ENCODE measurements around the gene ERC2.

ERC2 gene

DNA sequence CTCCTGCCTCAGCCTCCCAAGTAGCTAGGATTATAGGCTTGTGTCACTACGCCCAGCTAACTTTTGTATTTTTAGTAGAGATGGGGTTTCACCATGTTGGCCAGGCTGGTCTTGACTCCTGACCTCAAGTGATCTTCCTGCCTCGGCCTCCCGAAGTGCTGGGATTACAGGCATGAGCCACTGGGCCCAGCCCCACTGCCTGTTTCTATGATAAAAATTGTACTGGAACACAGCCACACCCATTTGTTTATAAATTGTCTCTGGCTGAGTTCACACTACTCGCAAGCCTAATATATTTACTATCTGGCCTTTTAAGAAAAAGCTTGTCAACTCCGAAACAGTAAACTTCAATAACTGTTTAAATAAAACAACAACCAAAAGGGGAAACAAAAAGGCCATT, 671.7 kb downstream of the ERC2 start:
- no peak for DNase-seq (ENCODE audit: low read depth)
- no peak overlapping the region for H3K4me3 ChIP-seq (ENCODE audit: low read depth, low read length)
- TF ChIP-seq, protein P1, sequence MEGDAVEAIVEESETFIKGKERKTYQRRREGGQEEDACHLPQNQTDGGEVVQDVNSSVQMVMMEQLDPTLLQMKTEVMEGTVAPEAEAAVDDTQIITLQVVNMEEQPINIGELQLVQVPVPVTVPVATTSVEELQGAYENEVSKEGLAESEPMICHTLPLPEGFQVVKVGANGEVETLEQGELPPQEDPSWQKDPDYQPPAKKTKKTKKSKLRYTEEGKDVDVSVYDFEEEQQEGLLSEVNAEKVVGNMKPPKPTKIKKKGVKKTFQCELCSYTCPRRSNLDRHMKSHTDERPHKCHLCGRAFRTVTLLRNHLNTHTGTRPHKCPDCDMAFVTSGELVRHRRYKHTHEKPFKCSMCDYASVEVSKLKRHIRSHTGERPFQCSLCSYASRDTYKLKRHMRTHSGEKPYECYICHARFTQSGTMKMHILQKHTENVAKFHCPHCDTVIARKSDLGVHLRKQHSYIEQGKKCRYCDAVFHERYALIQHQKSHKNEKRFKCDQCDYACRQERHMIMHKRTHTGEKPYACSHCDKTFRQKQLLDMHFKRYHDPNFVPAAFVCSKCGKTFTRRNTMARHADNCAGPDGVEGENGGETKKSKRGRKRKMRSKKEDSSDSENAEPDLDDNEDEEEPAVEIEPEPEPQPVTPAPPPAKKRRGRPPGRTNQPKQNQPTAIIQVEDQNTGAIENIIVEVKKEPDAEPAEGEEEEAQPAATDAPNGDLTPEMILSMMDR (IDR thresholded peaks at IDR 0.05; ENCODE audit: control insufficient read depth, extremely low read depth, insufficient read depth), result no peak

DNA sequence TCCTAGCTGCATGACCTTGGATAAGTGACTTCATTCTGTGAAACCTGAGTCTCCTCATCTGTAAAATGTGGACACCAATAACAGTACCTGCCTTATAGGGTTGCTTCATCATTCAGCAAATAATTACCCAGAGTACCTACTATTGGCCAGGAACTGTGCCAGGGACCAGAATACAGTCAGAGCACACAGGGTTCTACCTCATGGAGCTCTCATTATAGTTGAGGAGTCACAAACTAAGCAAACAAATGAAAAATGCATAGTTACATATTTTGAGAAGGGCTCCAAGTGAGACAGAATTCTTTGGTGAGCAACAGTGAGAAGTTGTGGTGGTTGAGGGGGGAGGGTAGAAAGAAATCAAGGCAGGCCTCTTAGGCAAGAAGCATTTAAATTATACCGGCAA, 672.5 kb downstream of the ERC2 start:
- H3K4me3 ChIP-seq (ENCODE audit: low read depth, low read length), result no peak overlapping the region
- TF ChIP-seq, protein P1 (IDR thresholded peaks at IDR 0.05; ENCODE audit: control insufficient read depth, extremely low read depth, insufficient read depth), result no peak
- DNase-seq (ENCODE audit: low read depth), result no peak

DNA sequence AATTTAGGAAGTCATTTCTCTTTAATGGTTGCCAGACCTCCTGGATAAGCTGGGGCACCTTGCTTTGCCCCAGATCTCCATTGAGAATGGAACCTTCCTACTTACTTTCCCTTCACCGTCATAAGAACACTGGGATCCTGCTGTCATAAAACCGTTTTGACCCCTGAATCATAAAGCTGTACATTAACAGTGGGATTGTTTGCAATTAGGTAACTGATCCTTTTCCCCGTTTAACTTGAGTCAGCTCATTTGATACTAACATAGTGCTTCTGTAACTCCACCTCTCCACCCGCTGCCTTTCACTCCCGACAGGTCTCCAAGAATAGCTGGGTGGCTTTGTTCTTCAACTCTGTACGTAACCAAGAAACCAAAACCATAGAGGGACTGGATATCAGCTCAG, 673.0 kb downstream of the ERC2 start:
- TF ChIP-seq, protein P1 (IDR thresholded peaks at IDR 0.05; ENCODE audit: control insufficient read depth, extremely low read depth, insufficient read depth), result no peak
- no peak for DNase-seq (ENCODE audit: low read depth)
- H3K4me3 ChIP-seq (ENCODE audit: low read depth, low read length), result no peak overlapping the region

DNA sequence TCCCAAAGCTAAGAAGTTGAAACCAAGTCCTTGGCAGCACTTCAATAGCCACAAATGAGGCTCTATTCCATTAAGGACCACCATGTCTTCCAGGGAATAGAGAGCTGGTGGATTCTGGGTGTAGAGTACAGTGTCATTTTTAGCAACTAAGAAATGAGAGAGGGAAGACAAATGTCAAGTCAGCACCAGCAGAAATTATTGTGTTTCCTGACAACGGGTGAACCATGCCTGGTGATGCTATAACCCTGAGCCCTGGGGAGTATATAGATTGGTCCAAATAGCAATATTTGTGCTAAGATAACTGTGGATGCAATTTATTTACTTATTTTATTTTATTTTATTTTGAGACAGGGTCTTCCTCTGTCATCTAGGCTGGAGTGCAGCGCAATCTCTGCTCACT, 675.5 kb downstream of the ERC2 start:
- no peak overlapping the region for H3K4me3 ChIP-seq (ENCODE audit: low read depth, low read length)
- no peak for DNase-seq (ENCODE audit: low read depth)
- TF ChIP-seq, protein P1 (IDR thresholded peaks at IDR 0.05; ENCODE audit: control insufficient read depth, extremely low read depth, insufficient read depth), result no peak

DNA sequence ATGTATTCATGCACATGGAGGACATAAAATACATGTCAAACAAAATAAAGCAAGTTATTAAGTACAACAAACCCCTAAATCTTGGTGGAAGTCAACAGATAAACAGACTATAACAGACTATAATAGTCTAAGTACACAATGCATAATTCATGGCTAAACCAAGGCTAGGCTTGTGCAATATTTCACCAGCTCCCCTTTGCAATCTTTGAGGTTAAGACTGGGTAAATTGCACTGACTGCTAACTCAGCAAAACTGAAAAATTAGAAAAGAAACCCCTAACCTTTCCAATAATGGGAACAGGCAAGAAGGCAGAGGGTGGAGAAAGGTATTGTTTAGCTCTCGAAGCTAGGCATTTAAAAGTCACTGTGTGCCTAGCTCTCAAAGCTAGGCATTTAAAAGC, 676.3 kb downstream of the ERC2 start:
- TF ChIP-seq, protein P1 (IDR thresholded peaks at IDR 0.05; ENCODE audit: control insufficient read depth, extremely low read depth, insufficient read depth), result no peak
- DNase-seq (ENCODE audit: low read depth), result peak; percentile 40

DNA sequence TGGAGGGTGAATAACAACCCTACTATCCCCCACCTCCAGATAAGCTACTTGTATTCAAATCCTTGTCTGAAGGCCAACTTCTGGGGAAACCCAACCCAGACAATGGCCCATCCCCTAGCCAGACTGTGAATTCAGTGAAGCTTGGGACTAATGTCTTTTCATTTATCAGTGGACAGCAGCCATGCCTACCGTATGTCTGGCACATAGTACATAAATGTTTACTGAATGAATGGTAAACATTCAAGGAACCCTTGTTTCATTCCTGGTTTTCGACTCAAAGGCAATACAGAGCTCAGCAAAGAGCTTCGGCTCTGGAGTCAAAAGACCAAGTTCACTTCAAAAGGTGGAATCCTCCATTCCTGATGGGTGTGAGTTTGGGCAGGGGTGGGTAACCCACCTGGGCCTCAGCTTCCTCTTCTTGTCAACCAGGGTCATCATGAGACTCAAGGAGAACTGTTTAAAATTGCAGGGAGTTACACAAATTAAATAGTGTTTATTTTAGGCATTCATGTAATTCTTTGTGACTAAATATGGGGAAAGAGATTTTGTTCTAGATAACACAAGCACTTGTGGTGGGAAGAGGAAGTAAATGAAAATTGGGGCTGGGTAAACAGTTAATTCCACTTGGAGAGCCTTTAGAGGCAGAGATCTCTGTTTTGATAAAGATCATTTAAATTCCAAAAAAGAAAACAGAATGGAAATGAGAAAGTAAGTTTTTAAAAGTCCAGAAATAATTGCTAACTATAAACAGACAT, 677.5 kb downstream of the ERC2 start:
- TF ChIP-seq, protein P1 (IDR thresholded peaks at IDR 0.05; ENCODE audit: control insufficient read depth, extremely low read depth, insufficient read depth), result no peak
- no peak overlapping the region for H3K4me3 ChIP-seq (ENCODE audit: low read depth, low read length)
- peak; percentile 66 for DNase-seq (ENCODE audit: low read depth)

More for the DNA sequence above, 676.3 kb downstream of the ERC2 start:
- H3K4me3 ChIP-seq (ENCODE audit: low read depth, low read length), result no peak overlapping the region

DNA sequence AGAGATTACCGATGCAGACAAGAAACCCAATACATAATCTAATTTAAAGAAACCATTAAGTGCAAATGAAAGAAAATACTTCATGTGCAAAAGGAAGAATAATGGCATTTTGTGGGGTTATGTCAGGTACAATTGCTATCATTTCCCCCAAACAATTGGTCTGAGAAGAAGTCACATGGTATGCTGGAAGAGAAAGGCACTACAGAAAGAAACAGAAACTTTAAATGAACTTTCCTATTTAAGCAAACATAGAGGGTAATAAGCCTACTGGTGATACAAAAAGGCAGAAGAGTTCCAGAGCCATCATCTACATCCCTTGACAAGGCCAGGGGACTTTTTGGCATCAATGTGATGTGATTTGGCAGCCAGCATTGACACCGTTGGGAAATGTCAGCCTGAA, 678.8 kb downstream of the ERC2 start:
- no peak for DNase-seq (ENCODE audit: low read depth)
- no peak overlapping the region for H3K4me3 ChIP-seq (ENCODE audit: low read depth, low read length)
- TF ChIP-seq, protein P1 (IDR thresholded peaks at IDR 0.05; ENCODE audit: control insufficient read depth, extremely low read depth, insufficient read depth), result no peak

Measured in LNCaP clone FGC (cell line).